Suprapubic skin (tissue), 3 donors: ENCODE data around the gene LILRA5.

Experiments used
- CTCF ChIP-seq, 2 donors: fragments of 200-600 bp in 1 of 2; fragments of 450-650 bp in 1 of 2; sonication (generic) in 1 of 2; IDR thresholded peaks; one replicate each; pipeline ENCODE4 v1.5.1; 2016 to 2019; ENCODE audit warnings: antibody characterized with exemption in 2 of 2, mild to moderate bottlenecking in 1 of 2, moderate library complexity in 1 of 2
- EP300 ChIP-seq: sonication (generic); formaldehyde crosslinking; IDR thresholded peaks from one replicate; pipeline ENCODE4 v1.6.1; 2017; ENCODE audit warnings: antibody characterized with exemption
- POLR2A ChIP-seq, 2 donors: fragments of 450-650 bp; IDR thresholded peaks; one replicate each; pipeline ENCODE4 v1.6.1; 2017; ENCODE audit warnings: antibody characterized with exemption in 2 of 2, mild to moderate bottlenecking in 2 of 2, moderate library complexity in 2 of 2

- TF ChIP-seq POLR2A (IDR thresholded peaks at IDR 0.05): no peak
- TF ChIP-seq CTCF (IDR thresholded peaks at IDR 0.05): no peak
- no peak for TF ChIP-seq EP300
Observed at GRCh38 chr19:54298357-54299125, 14.4 kb downstream of the LILRA5 start.
